Endothelial cell (in vitro differentiated cells): ENCODE data around the gene FAM234B. TPM values are rescaled to one million over a fixed set of nuclear protein-coding genes. Genes with fewer than 3 reads are reported as not detected.
"Not testable (repeated sequence)": the region's sequence is repeated elsewhere in the genome, so short reads cannot be mapped to it uniquely, and the experiment has no call there.

Experiments used
- DNase-seq: peaks from one replicate; pipeline ENCODE4 v3.0.0; 2021; ENCODE audit warnings: low spot score
- H3K27ac Mint-ChIP-seq: one replicate; pipeline ENCODE4 v1.8.0; 2021; ENCODE audit warnings: mixed read lengths, inconsistent platforms; ENCODE audit not compliant: unreplicated experiment
- H3K27me3 Mint-ChIP-seq: one replicate; pipeline ENCODE4 v1.8.0; 2021; ENCODE audit warnings: mild to moderate bottlenecking, moderate library complexity, mixed read lengths, inconsistent platforms; ENCODE audit not compliant: unreplicated experiment
- H3K36me3 Mint-ChIP-seq: one replicate; pipeline ENCODE4 v1.8.0; 2021; ENCODE audit warnings: mild to moderate bottlenecking, low read depth, mixed read lengths, inconsistent platforms; ENCODE audit not compliant: unreplicated experiment
- H3K4me1 Mint-ChIP-seq: one replicate; pipeline ENCODE4 v1.8.0; 2021; ENCODE audit warnings: mild to moderate bottlenecking, mixed read lengths, inconsistent platforms; ENCODE audit not compliant: unreplicated experiment
- H3K4me3 Mint-ChIP-seq: one replicate; pipeline ENCODE4 v1.8.0; 2021; ENCODE audit warnings: mild to moderate bottlenecking, mixed read lengths, inconsistent platforms; ENCODE audit not compliant: unreplicated experiment
- H3K9me3 Mint-ChIP-seq: one replicate; pipeline ENCODE4 v1.8.0; 2021; ENCODE audit warnings: mixed read lengths, inconsistent platforms; ENCODE audit not compliant: unreplicated experiment
- CTCF ChIP-seq: fragments of 200-600 bp; sonication (generic); IDR thresholded peaks from one replicate; pipeline ENCODE4 v1.5.0; 2021; ENCODE audit warnings: antibody characterized with exemption; ENCODE audit not compliant: unreplicated experiment
- total RNA-seq: library from RNA; stranded (reverse); fragmentation: NEBNext Ultra II Directional; extraction: Animal tissue kit (Norgen Biotek cat#: 25700); gene quantifications from one replicate; pipeline ENCODE4 v1.2.1, GENCODE V29; 2021; ENCODE audit not compliant: unreplicated experiment

Gene FAM234B
- total RNA-seq, 1 donor from 2014 or later: 36.3 TPM

- no peak for DNase-seq
- H3K4me3 Mint-ChIP-seq: no peak overlapping the region
- peaks cover 61% of the 10 kb centered on the region for H3K36me3 Mint-ChIP-seq
- no peaks in the 10 kb centered on the region for H3K9me3 Mint-ChIP-seq
- H3K27me3 Mint-ChIP-seq: no peaks in the 10 kb centered on the region
- no peak for TF ChIP-seq CTCF
- H3K27ac Mint-ChIP-seq: no peak overlapping the region
- peaks cover 8% of the 10 kb centered on the region for H3K4me1 Mint-ChIP-seq
Measured at GRCh38 chr12:13075118-13075480, 30.9 kb downstream of the FAM234B start.

- H3K27ac Mint-ChIP-seq: no peak overlapping the region
- H3K36me3 Mint-ChIP-seq: peaks cover 64% of the 10 kb centered on the region
Measured at GRCh38 chr12:13075786-13076570, 31.8 kb downstream of the FAM234B start.

GRCh38 chr12:13079440-13079906, 35.3 kb downstream of the FAM234B start:
- no peak for DNase-seq
- no peaks in the 10 kb centered on the region for H3K27me3 Mint-ChIP-seq
- peak overlapping the region; percentile 85 for H3K27ac Mint-ChIP-seq
- peaks cover 8% of the 10 kb centered on the region for H3K4me1 Mint-ChIP-seq
- no peaks in the 10 kb centered on the region for H3K9me3 Mint-ChIP-seq
- TF ChIP-seq CTCF: peak; percentile 61
- H3K4me3 Mint-ChIP-seq: peak overlapping the region; percentile 51
- H3K36me3 Mint-ChIP-seq: peaks cover 53% of the 10 kb centered on the region

More at GRCh38 chr12:13075786-13076570, 31.8 kb downstream of the FAM234B start:
- Mint-ChIP-seq H3K4me1 (peaks cover 8% of the 10 kb centered on the region), H3K27me3 (no peaks in the 10 kb centered on the region), H3K4me3 (peak overlapping the region; percentile 65), H3K9me3 (no peaks in the 10 kb centered on the region)
- TF ChIP-seq CTCF: no peak
- DNase-seq: no peak

- peaks cover 55% of the 10 kb centered on the region for H3K36me3 Mint-ChIP-seq
- peaks cover 4% of the 10 kb centered on the region for H3K27me3 Mint-ChIP-seq
- H3K4me1 Mint-ChIP-seq: peaks cover 12% of the 10 kb centered on the region
- no peak for TF ChIP-seq CTCF
- no peaks in the 10 kb centered on the region for H3K9me3 Mint-ChIP-seq
- peak overlapping the region; percentile 85 for H3K27ac Mint-ChIP-seq
- no peak for DNase-seq
- peak overlapping the region; percentile 10 for H3K4me3 Mint-ChIP-seq
Measured at GRCh38 chr12:13080266-13080665, 36.1 kb downstream of the FAM234B start.

GRCh38 chr12:13082861-13083260, 38.7 kb downstream of the FAM234B start:
- TF ChIP-seq CTCF: no peak
- H3K27ac Mint-ChIP-seq: no peak overlapping the region
- DNase-seq: no peak
- H3K4me3 Mint-ChIP-seq: no peak overlapping the region
- peaks cover 5% of the 10 kb centered on the region for H3K27me3 Mint-ChIP-seq
- peaks cover 30% of the 10 kb centered on the region for H3K4me1 Mint-ChIP-seq
- H3K36me3 Mint-ChIP-seq: peaks cover 47% of the 10 kb centered on the region
- no peaks in the 10 kb centered on the region for H3K9me3 Mint-ChIP-seq

GRCh38 chr12:13083638-13084037, 39.5 kb downstream of the FAM234B start:
- H3K27me3 Mint-ChIP-seq, H3K4me3 Mint-ChIP-seq, H3K27ac Mint-ChIP-seq, H3K9me3 Mint-ChIP-seq, DNase-seq: not testable (repeated sequence)
- Mint-ChIP-seq H3K4me1 (peaks cover 30% of the 10 kb centered on the region), H3K36me3 (peaks cover 43% of the 10 kb centered on the region)
